Hepatocyte (in vitro differentiated cells): ENCODE data around the gene HS3ST4. TPM values are rescaled to one million over a fixed set of nuclear protein-coding genes. Genes with fewer than 3 reads are reported as not detected.
A peak's percentile ranks its signal among the peaks of the same experiment; 100 is the strongest.

Experiments
- DNase-seq: peaks from one replicate; pipeline ENCODE4 v3.0.0-alpha.2; 2016; ENCODE audit warnings: low spot score
- H2AFZ ChIP-seq: fragments of 200-600 bp; sonication (generic); 2 replicates; pipeline ENCODE4 v1.6.0; 2016; ENCODE audit warnings: antibody characterized with exemption, mild to moderate bottlenecking
- H3K27ac ChIP-seq: fragments of 200-600 bp; sonication (generic); 2 replicates; pipeline ENCODE4 v1.5.1; 2016; ENCODE audit warnings: mild to moderate bottlenecking
- H3K27me3 ChIP-seq: fragments of 200-600 bp; sonication (generic); 2 replicates; pipeline ENCODE4 v1.6.1; 2016
- H3K36me3 ChIP-seq: fragments of 200-600 bp; sonication (generic); replicated peaks from 2 replicates; pipeline ENCODE4 v1.5.1; 2016; ENCODE audit warnings: low read depth; ENCODE audit not compliant: insufficient read depth
- H3K4me1 ChIP-seq: fragments of 200-600 bp; sonication (generic); 2 replicates; pipeline ENCODE4 v1.5.1; 2016; ENCODE audit warnings: mild to moderate bottlenecking, moderate library complexity; ENCODE audit not compliant: insufficient read depth
- H3K4me2 ChIP-seq: fragments of 200-600 bp; sonication (generic); 2 replicates; pipeline ENCODE4 v1.6.0; 2016
- H3K4me3 ChIP-seq: fragments of 200-600 bp; sonication (generic); 2 replicates; pipeline ENCODE4 v1.5.1; 2016; ENCODE audit warnings: mild to moderate bottlenecking
- H3K79me2 ChIP-seq: fragments of 200-600 bp; sonication (generic); 2 replicates; pipeline ENCODE4 v1.6.0; 2017; ENCODE audit warnings: mild to moderate bottlenecking
- H3K9me2 ChIP-seq: fragments of 200-600 bp; sonication (generic); replicated peaks from 2 replicates; pipeline ENCODE4 v1.6.0; 2017; ENCODE audit warnings: mild to moderate bottlenecking; ENCODE audit not compliant: insufficient read depth
- H3K9me3 ChIP-seq: fragments of 200-600 bp; sonication (generic); 2 replicates; pipeline ENCODE4 v1.5.1; 2016; ENCODE audit warnings: low read depth, mild to moderate bottlenecking
- H4K20me1 ChIP-seq: fragments of 200-600 bp; sonication (generic); 2 replicates; pipeline ENCODE4 v1.6.0; 2016; ENCODE audit warnings: mild to moderate bottlenecking; ENCODE audit not compliant: insufficient read depth, poor library complexity, severe bottlenecking
- EZH2 ChIP-seq: fragments of 200-600 bp; sonication (generic); IDR thresholded peaks from 2 replicates; pipeline ENCODE4 v1.6.1; 2016; ENCODE audit warnings: antibody characterized with exemption, mild to moderate bottlenecking, borderline replicate concordance
- EZH2phosphoT487 ChIP-seq: fragments of 200-600 bp; sonication (generic); IDR thresholded peaks from one replicate; pipeline ENCODE4 v1.6.1; 2018; ENCODE audit warnings: antibody characterized with exemption, mild to moderate bottlenecking, low read depth, moderate library complexity; ENCODE audit not compliant: unreplicated experiment, severe bottlenecking
- WGBS: methylation state at CpG from one replicate; pipeline ENCODE4 v1.1.6; 2016; ENCODE audit warnings: low lambda C conversion rate; ENCODE audit errors: missing lambda C conversion rate; 5-methylcytosine and 5-hydroxymethylcytosine counted together
- polyA plus RNA-seq: library from polyadenylated mRNA; unstranded; fragments of >200 nt; fragmentation: Nextera tagmentation; extraction: Ambion mirVana; gene quantifications from 2 replicates; pipeline ENCODE4 v1.2.1, GENCODE V29; 2016
- total RNA-seq: library from RNA; depleted of rRNA; stranded (reverse); fragments of >200 nt; gene quantifications from 2 replicates; pipeline ENCODE4 v1.2.3, GENCODE V29; 2014
- TF ChIP-seq, protein P1 (sequence below): fragments of 200-600 bp; sonication (generic); IDR thresholded peaks from 2 replicates; pipeline ENCODE4 v1.5.1; 2016; ENCODE audit warnings: antibody characterized with exemption, mild to moderate bottlenecking; ENCODE audit not compliant: poor library complexity

The HS3ST4 gene
- total and polyA plus RNA-seq, 2 experiments from 2014 or later, result 2.0 to 3.1 TPM

DNA sequence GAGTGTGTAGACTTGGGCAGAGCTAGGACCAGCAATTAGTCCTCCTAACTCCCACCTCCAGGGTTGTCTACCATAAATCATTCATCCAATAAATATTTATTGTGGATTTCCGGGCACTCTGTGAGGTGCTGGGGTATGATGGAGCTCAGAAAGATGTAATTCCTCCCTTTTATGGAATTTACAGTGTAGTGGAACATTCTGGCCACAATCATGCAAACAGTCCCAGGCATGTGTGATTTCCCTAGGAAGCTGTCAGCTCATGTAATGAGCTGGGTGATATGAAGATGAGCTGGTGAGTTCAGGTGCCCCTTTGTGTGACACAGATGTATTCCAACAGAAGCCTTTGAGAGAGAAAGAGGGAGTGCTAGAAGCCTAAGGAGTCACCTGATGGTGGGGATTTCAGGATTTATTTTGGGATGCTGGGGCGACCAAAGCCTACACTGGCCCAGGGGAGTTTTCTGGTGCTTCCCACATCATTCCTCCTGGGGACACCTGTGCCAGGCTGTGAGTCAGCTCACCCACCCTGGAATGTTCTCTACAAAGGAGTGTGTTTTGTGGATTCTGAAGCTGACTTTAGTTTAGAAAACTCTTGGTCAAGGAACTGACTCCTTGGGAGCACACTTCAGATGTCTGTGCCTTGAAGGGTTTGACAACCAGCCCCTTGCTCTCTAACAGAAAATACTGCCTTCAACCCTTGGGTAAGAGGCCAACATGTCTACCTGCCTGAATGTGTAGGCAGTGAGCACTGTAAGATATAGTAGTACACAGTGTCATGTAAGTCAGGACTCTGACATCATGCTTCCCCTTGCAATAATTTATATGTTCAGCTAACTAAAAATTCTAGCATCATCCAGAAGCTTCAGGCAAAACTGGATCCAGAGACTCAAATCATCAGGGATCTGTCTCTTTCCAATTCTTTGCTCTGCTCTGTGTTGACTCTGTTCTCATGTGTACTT is 42.9 kb downstream of the HS3ST4 start:
- H3K27me3 ChIP-seq, result no peaks in the 10 kb centered on the region
- no peaks in the 10 kb centered on the region for H3K9me3 ChIP-seq
- no peaks in the 10 kb centered on the region for H3K9me2 ChIP-seq
- no peak overlapping the region for H2AFZ ChIP-seq
- no peaks in the 10 kb centered on the region for H4K20me1 ChIP-seq
- TF ChIP-seq EZH2phosphoT487, result no peak
- TF ChIP-seq, protein P1, sequence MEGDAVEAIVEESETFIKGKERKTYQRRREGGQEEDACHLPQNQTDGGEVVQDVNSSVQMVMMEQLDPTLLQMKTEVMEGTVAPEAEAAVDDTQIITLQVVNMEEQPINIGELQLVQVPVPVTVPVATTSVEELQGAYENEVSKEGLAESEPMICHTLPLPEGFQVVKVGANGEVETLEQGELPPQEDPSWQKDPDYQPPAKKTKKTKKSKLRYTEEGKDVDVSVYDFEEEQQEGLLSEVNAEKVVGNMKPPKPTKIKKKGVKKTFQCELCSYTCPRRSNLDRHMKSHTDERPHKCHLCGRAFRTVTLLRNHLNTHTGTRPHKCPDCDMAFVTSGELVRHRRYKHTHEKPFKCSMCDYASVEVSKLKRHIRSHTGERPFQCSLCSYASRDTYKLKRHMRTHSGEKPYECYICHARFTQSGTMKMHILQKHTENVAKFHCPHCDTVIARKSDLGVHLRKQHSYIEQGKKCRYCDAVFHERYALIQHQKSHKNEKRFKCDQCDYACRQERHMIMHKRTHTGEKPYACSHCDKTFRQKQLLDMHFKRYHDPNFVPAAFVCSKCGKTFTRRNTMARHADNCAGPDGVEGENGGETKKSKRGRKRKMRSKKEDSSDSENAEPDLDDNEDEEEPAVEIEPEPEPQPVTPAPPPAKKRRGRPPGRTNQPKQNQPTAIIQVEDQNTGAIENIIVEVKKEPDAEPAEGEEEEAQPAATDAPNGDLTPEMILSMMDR, result no peak
- no peak for TF ChIP-seq EZH2
- no peaks in the 10 kb centered on the region for H3K4me1 ChIP-seq
- DNase-seq, result no peak
- no peak overlapping the region for H3K4me3 ChIP-seq
- H3K27ac ChIP-seq, result no peak overlapping the region
- no peaks in the 10 kb centered on the region for H3K79me2 ChIP-seq
- no peak overlapping the region for H3K4me2 ChIP-seq
- no peaks in the 10 kb centered on the region for H3K36me3 ChIP-seq
- 63% methylated on average over 2 of the region's 2 CpGs for WGBS

DNA sequence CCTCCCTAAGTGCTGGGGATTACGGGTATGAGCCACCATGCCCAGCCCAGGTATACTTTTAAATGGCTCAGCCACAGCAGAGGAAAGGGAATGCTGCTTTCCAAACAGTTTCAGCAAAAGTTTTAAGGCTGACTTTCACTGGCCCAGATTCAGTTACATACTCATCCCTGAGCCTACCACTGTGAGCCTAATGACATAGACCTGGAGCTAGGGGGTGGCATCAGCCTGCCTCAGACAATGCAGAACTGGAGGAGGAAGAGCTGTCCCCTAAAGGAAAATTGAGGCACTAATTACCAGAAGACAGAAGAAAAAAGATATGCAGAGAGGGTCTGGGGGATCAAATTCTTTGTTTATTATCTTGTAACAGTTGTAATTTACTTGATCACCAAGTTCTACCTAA is 43.9 kb downstream of the HS3ST4 start:
- 92% methylated on average over 1 of the region's 1 CpG for WGBS
- TF ChIP-seq EZH2 (no peak), EZH2phosphoT487 (no peak)
- TF ChIP-seq, protein P1, result no peak

DNA sequence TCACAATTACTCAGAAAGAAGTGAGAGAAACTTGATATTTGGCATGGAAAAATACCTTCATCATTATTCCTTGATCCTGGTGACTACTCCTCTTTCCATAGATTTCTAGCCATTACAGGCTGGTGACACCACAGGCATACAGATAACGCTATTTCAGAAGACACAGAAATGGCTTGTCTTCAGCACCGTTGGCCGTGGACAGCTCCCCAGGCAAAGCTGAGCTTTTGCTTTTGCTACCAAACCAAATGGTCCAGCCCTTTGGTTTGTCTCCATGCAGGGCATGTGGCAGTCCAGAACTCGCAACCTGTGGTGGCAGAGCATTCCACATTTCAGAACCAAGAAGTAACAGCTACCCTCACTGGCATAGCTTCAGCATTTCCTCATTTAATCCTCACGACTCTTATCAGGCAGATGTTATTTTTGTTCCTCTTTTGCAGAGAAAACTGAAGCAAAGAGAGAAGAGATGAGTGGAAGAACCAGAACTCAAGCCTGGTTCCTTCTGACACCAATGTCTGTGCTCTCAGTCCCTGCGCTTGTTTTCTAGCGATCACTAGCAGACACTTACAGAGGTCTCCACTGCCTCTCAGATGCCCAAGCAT is 55.5 kb downstream of the HS3ST4 start:
- no peaks in the 10 kb centered on the region for H3K79me2 ChIP-seq
- H3K4me2 ChIP-seq, result no peak overlapping the region
- DNase-seq, result peak; percentile 41
- TF ChIP-seq EZH2, result no peak
- TF ChIP-seq, protein P1, result no peak
- TF ChIP-seq EZH2phosphoT487, result no peak
- H3K9me3 ChIP-seq, result no peaks in the 10 kb centered on the region
- H2AFZ ChIP-seq, result no peak overlapping the region
- no peaks in the 10 kb centered on the region for H4K20me1 ChIP-seq
- no peaks in the 10 kb centered on the region for H3K36me3 ChIP-seq
- H3K9me2 ChIP-seq, result no peaks in the 10 kb centered on the region
- no peak overlapping the region for H3K4me3 ChIP-seq
- H3K4me1 ChIP-seq, result no peaks in the 10 kb centered on the region
- no peak overlapping the region for H3K27ac ChIP-seq
- no peaks in the 10 kb centered on the region for H3K27me3 ChIP-seq
- 68% methylated on average over 7 of the region's 7 CpGs for WGBS

More for the DNA sequence above, 43.9 kb downstream of the HS3ST4 start:
- H3K4me3 ChIP-seq, result no peak overlapping the region
- H2AFZ ChIP-seq, result no peak overlapping the region
- H3K9me2 ChIP-seq, result no peaks in the 10 kb centered on the region
- no peaks in the 10 kb centered on the region for H3K79me2 ChIP-seq
- no peaks in the 10 kb centered on the region for H3K4me1 ChIP-seq
- H3K27me3 ChIP-seq, result no peaks in the 10 kb centered on the region
- no peak overlapping the region for H3K27ac ChIP-seq
- no peak overlapping the region for H3K4me2 ChIP-seq
- H4K20me1 ChIP-seq, result no peaks in the 10 kb centered on the region
- no peaks in the 10 kb centered on the region for H3K36me3 ChIP-seq
- no peak for DNase-seq
- H3K9me3 ChIP-seq, result no peaks in the 10 kb centered on the region
